GM12892 (cell line): ENCODE measurements around the gene ESRRA.

Source experiments
- POLR2A ChIP-seq: IDR thresholded peaks from 2 replicates; pipeline ENCODE4 v1.6.1; 2011; ENCODE audit warnings: low read depth, low read length, control low read depth
- POLR2AphosphoS5 ChIP-seq: IDR thresholded peaks from 2 replicates; pipeline ENCODE4 v1.6.1; 2011; ENCODE audit warnings: low read depth, low read length, control low read depth

DNA sequence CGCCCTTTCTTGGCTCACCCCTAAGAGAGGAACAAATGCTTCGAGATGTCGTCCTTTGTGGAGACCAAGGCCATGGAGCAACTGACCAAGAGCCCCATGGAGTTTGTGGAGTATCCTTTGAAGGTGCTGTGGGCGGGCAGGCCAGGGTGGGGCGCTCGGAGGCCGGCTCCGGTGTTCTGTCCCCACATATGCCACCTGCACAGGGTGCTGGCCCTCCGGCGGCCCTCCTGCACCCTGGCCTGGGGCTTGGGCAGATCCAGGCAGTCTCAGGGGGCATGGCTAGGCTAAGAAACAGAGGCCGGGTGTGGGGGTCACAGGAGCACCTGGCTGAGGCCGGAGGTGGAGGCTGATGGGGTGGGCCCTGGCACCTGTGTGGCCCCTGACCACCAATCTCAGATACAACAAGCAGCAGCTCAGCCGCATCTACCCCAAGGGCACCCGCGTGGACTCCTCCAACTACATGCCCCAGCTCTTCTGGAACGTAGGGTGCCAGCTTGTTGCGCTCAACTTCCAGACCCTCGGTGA, 43.7 kb upstream of the ESRRA start:
- no peak for TF ChIP-seq POLR2A
- TF ChIP-seq POLR2AphosphoS5 = no peak
